Endothelial cell of umbilical vein (primary cell): ENCODE data around the gene KRTAP10-2. TPM values are rescaled to one million over a fixed set of nuclear protein-coding genes. Genes with fewer than 3 reads are reported as not detected.

Experiments
- BruUV-seq: library from RNA; stranded (reverse); fragments of 400-500 nt; replicated peaks from 2 replicates; lab custom pipeline; 2021; lab: Mats Ljungman, UMichigan
- CTCF ChIA-PET: fragments of 300-600, 350-600 bp; sonication (Branson Sonifier 250); formaldehyde crosslinking; loops from one replicate; lab custom pipeline; 2021; ENCODE audit warnings: antibody characterized with exemption, inconsistent platforms; lab: Charles Lee
- POLR2A ChIA-PET: fragments of 300-600, 350-600 bp; sonication (Branson Sonifier 250); formaldehyde crosslinking; loops from one replicate; lab custom pipeline; 2021; ENCODE audit warnings: antibody characterized with exemption, inconsistent platforms; lab: Charles Lee
- DNase-seq: peaks from one replicate; pipeline ENCODE4 v3.0.0-alpha.2; 2011; ENCODE audit warnings: low read depth, low spot score
- FAIRE-seq: peaks from 2 replicates; lab custom pipeline; 2011; peaks lifted over from hg19 to GRCh38; lab: Jason Lieb, UNC
- H2AFZ ChIP-seq: 2 replicates; pipeline ENCODE4 v1.6.0; 2012; ENCODE audit warnings: low read depth, low read length, control low read depth, inconsistent platforms
- H3K27ac ChIP-seq: 2 replicates; pipeline ENCODE4 v1.5.1; 2011; ENCODE audit warnings: low read depth, mild to moderate bottlenecking, control low read depth, low read length, moderate library complexity; ENCODE audit not compliant: insufficient read depth
- H3K27me3 ChIP-seq, 2 experiments: 2 replicates each; pipeline versions ENCODE4 v1.6.0 to v1.6.1; 2011; ENCODE audit warnings: low read length in 2 of 2, mixed read lengths in 1 of 2; ENCODE audit not compliant: control insufficient read depth in 2 of 2, insufficient read depth in 2 of 2
- H3K36me3 ChIP-seq, 2 experiments: 2 replicates in 1 of 2; 3 replicates in 1 of 2; pipeline ENCODE4 v1.5.1; 2011; ENCODE audit warnings: low read length in 2 of 2, mild to moderate bottlenecking in 1 of 2, moderate library complexity in 1 of 2; ENCODE audit not compliant: control insufficient read depth in 2 of 2, insufficient read depth in 2 of 2; ENCODE audit errors: extremely low read depth in 1 of 2
- H3K4me1 ChIP-seq: 3 replicates; pipeline ENCODE4 v1.5.1; 2011; ENCODE audit warnings: mild to moderate bottlenecking, low read length; ENCODE audit not compliant: control insufficient read depth, insufficient read depth; ENCODE audit errors: extremely low read depth
- H3K4me2 ChIP-seq: 2 replicates; pipeline ENCODE4 v1.6.1; 2011; ENCODE audit warnings: low read length, control low read depth, mixed read lengths; ENCODE audit not compliant: insufficient read depth
- H3K4me3 ChIP-seq, 3 experiments: fragments of 200-600 bp in 1 of 3; sonication (generic), shearing (Covaris generic) in 1 of 3; replicated peaks in 1 of 3; 2 replicates each; pipeline ENCODE4 v1.5.1; 2011 to 2016; ENCODE audit warnings: control low read depth in 3 of 3, low read length in 3 of 3, mild to moderate bottlenecking in 2 of 3, inconsistent platforms in 1 of 3, low read depth in 1 of 3, moderate library complexity in 1 of 3; ENCODE audit not compliant: insufficient read depth in 1 of 3
- H3K79me2 ChIP-seq: 2 replicates; pipeline ENCODE4 v1.6.0; 2012; ENCODE audit warnings: low read length, inconsistent platforms; ENCODE audit not compliant: control insufficient read depth, insufficient read depth
- H3K9ac ChIP-seq: replicated peaks from 2 replicates; pipeline ENCODE3; 2011; ENCODE audit warnings: low read length, control low read depth; ENCODE audit not compliant: insufficient read depth; ENCODE audit errors: extremely low read depth
- H3K9me1 ChIP-seq: replicated peaks from 3 replicates; pipeline ENCODE4 v1.6.0; 2011; ENCODE audit warnings: mild to moderate bottlenecking, low read length; ENCODE audit not compliant: control insufficient read depth, insufficient read depth; ENCODE audit errors: extremely low read depth
- H3K9me3 ChIP-seq: replicated peaks from 2 replicates; pipeline ENCODE4 v1.5.1; 2012; ENCODE audit warnings: low read length, inconsistent platforms; ENCODE audit not compliant: control insufficient read depth, insufficient read depth
- H4K20me1 ChIP-seq: replicated peaks from 2 replicates; pipeline ENCODE3; 2011; ENCODE audit warnings: mild to moderate bottlenecking, low read length; ENCODE audit not compliant: control insufficient read depth, insufficient read depth; ENCODE audit errors: extremely low read depth
- CTCF ChIP-seq, 2 donors: IDR thresholded peaks; 1 replicate in 1 of 2; 2 replicates in 1 of 2; pipeline ENCODE4 v1.5.1; 2011; ENCODE audit warnings: low read length in 2 of 2, mild to moderate bottlenecking in 2 of 2, moderate library complexity in 2 of 2, control low read depth in 1 of 2, inconsistent platforms in 1 of 2, low read depth in 1 of 2; ENCODE audit not compliant: insufficient read depth in 1 of 2; ENCODE audit errors: extremely low read depth in 1 of 2
- EZH2 ChIP-seq: IDR thresholded peaks from 2 replicates; pipeline ENCODE4 v1.6.1; 2012; ENCODE audit warnings: borderline replicate concordance, low read depth, mild to moderate bottlenecking, moderate library complexity, low read length, inconsistent platforms; ENCODE audit not compliant: severe bottlenecking
- FOS ChIP-seq: IDR thresholded peaks from 2 replicates; pipeline ENCODE4 v1.6.1; 2011; ENCODE audit warnings: mild to moderate bottlenecking, low read length, moderate library complexity, borderline replicate concordance; ENCODE audit not compliant: insufficient read depth
- GATA2 ChIP-seq: IDR thresholded peaks from 2 replicates; pipeline ENCODE4 v1.7.0; 2011; ENCODE audit warnings: low read depth, mild to moderate bottlenecking, moderate library complexity, mixed read lengths, low read length; ENCODE audit not compliant: insufficient read length, insufficient read depth
- JUN ChIP-seq: IDR thresholded peaks from 2 replicates; pipeline ENCODE4 v1.6.1; 2011; ENCODE audit warnings: borderline replicate concordance, low read depth; ENCODE audit not compliant: insufficient read length, insufficient read depth
- MAX ChIP-seq: IDR thresholded peaks from 2 replicates; pipeline ENCODE4 v1.6.1; 2011; ENCODE audit not compliant: insufficient read depth, insufficient read length
- MYC ChIP-seq: IDR thresholded peaks from one replicate; pipeline ENCODE4 v1.6.1; 2011; ENCODE audit warnings: mild to moderate bottlenecking, low read depth, low read length
- POLR2A ChIP-seq: IDR thresholded peaks from 2 replicates; pipeline ENCODE4 v1.6.1; 2012; ENCODE audit warnings: low read depth, mild to moderate bottlenecking, control low read depth, low read length
- POLR2AphosphoS5 ChIP-seq: IDR thresholded peaks from 2 replicates; pipeline ENCODE4 v1.6.1; 2012; ENCODE audit warnings: low read depth, mild to moderate bottlenecking, control low read depth, low read length, moderate library complexity; ENCODE audit not compliant: insufficient read depth
- dilution Hi-C: fragments of 300-500 bp; cut with MboI; formaldehyde crosslinking; loops from one replicate; pipeline ENCODE4 v1.15.0; 2019; ENCODE audit warnings: low sequenced_read_pairs; ENCODE audit not compliant: extremely low pct_ligation_motif_present
- intact Hi-C: fragments of 100-400 bp; cut with micrococcal nuclease; formaldehyde crosslinking; loops from one replicate; pipeline ENCODE4 v1.10.0; 2022
- polyA plus RNA-seq, 4 experiments: library from polyadenylated mRNA; depleted of rRNA in 3 of 4; stranded (reverse) in 3 of 4; unstranded in 1 of 4; fragments of >200 nt; gene quantifications; 2 replicates each; pipeline versions ENCODE4 v1.2.1 to v1.2.3, GENCODE V29; 2011 to 2012; ENCODE audit warnings: missing spikeins in 1 of 4
- total RNA-seq: library from RNA; stranded (reverse); gene quantifications from 2 replicates; pipeline ENCODE4 v1.2.3, GENCODE V29; 2021

Gene KRTAP10-2
- total and polyA plus RNA-seq, 2 donors (not counting 3 experiments of a cell fraction or from before 2014, with no cell fraction given): not detected

- H3K9ac ChIP-seq: no peak overlapping the region
- no peaks in the 10 kb centered on the region for H3K9me1 ChIP-seq
- TF ChIP-seq POLR2AphosphoS5: no peak
- TF ChIP-seq EZH2: no peak
- no peak for TF ChIP-seq FOS
- TF ChIP-seq CTCF (IDR thresholded peaks at IDR 0.05; ENCODE audit: extremely low read depth in 1 of 2, insufficient read depth in 1 of 2, low read depth in 1 of 2, low read length in 2 of 2): no peak
- TF ChIP-seq MAX: no peak
- no peak for TF ChIP-seq JUN
- TF ChIP-seq POLR2A: no peak
- TF ChIP-seq GATA2: no peak
- TF ChIP-seq MYC: no peak
- no peak overlapping the region for H3K27ac ChIP-seq
- dilution Hi-C loops (no loop called here), intact Hi-C loops (no loop called here)
- no peak overlapping the region for H3K4me3 ChIP-seq
- POLR2A ChIA-PET: no interaction called here
- no peaks in the 10 kb centered on the region for H3K9me3 ChIP-seq
- no peaks in the 10 kb centered on the region for H3K4me1 ChIP-seq
- no peak overlapping the region for H3K4me2 ChIP-seq
- DNase-seq: no peak
- no TSS peak for BruUV-seq
- no peaks in the 10 kb centered on the region for H3K36me3 ChIP-seq
- CTCF ChIA-PET: no interaction called here
- H3K27me3 ChIP-seq: peaks cover 0 to 3% of the 10 kb centered on the region in 2 experiments
- H2AFZ ChIP-seq: no peak overlapping the region
- H4K20me1 ChIP-seq: no peaks in the 10 kb centered on the region
- no peak for FAIRE-seq
- H3K79me2 ChIP-seq: no peaks in the 10 kb centered on the region
Measured at GRCh38 chr21:44556879-44557278, 5.6 kb upstream of the KRTAP10-2 start.
